Measurements from ENCODE around the gene GPR21.

Gene GPR21, protein sequence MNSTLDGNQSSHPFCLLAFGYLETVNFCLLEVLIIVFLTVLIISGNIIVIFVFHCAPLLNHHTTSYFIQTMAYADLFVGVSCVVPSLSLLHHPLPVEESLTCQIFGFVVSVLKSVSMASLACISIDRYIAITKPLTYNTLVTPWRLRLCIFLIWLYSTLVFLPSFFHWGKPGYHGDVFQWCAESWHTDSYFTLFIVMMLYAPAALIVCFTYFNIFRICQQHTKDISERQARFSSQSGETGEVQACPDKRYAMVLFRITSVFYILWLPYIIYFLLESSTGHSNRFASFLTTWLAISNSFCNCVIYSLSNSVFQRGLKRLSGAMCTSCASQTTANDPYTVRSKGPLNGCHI

GRCh38 chr9:123033352-123033751, at the start of gene GPR21:
TSS of gene GPR21 (plus strand) at chr9:123033667. CDS start at chr9:123034567, 900 bp downstream.
- POLR2A ChIA-PET = no interaction called here
- CTCF ChIA-PET = no interaction called here
- no peak for DNase-seq (ENCODE audit: extremely low spot score)
- TF ChIP-seq, protein P1, sequence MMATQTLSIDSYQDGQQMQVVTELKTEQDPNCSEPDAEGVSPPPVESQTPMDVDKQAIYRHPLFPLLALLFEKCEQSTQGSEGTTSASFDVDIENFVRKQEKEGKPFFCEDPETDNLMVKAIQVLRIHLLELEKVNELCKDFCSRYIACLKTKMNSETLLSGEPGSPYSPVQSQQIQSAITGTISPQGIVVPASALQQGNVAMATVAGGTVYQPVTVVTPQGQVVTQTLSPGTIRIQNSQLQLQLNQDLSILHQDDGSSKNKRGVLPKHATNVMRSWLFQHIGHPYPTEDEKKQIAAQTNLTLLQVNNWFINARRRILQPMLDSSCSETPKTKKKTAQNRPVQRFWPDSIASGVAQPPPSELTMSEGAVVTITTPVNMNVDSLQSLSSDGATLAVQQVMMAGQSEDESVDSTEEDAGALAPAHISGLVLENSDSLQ (IDR thresholded peaks at IDR 0.05) = no peak
- TF ChIP-seq SUZ12 (IDR thresholded peaks at IDR 0.05) (no peak), FOXA1 (IDR thresholded peaks at IDR 0.05) (no peak), ARNT (IDR thresholded peaks at IDR 0.05) (no peak), TARDBP (IDR thresholded peaks at IDR 0.05) (no peak), BHLHE40 (IDR thresholded peaks at IDR 0.05; ENCODE audit: borderline replicate concordance) (no peak), FOXK2 (IDR thresholded peaks at IDR 0.05) (no peak), ZNF384 (IDR thresholded peaks at IDR 0.05) (no peak), LEF1 (IDR thresholded peaks at IDR 0.05; ENCODE audit: borderline replicate concordance) (no peak), SP1 (IDR thresholded peaks at IDR 0.05) (no peak), L3MBTL2 (conservative IDR thresholded peaks at IDR 0.05) (no peak), NFRKB (IDR thresholded peaks at IDR 0.05) (no peak), FOXM1 (IDR thresholded peaks at IDR 0.05; ENCODE audit: borderline replicate concordance) (no peak), ELF4 (IDR thresholded peaks at IDR 0.05) (no peak), HDGF (IDR thresholded peaks at IDR 0.05; ENCODE audit: borderline replicate concordance) (no peak)

DNA sequence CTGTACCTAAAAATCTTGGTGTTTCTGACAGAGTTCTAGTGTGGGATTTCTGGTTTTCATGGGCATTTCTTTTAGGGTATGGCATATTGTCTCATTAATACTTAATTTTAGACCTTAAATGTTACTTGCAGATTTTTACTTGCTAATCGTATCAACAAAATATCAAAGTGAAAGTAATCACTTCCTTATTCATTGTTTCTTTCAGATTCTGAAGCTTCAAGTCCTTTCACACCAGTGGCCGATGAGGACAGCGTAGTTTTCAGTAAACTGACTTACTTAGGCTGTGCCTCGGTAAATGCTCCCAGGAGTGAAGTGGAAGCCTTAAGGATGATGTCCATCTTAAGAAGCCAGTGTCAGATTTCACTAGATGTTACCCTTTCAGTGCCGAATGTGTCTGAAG, 47.5 kb upstream of the GPR21 start:
- no peak for TF ChIP-seq BHLHE40 (IDR thresholded peaks at IDR 0.05; ENCODE audit: borderline replicate concordance)
- TF ChIP-seq TARDBP (IDR thresholded peaks at IDR 0.05) = no peak
- no peak for TF ChIP-seq LEF1 (IDR thresholded peaks at IDR 0.05; ENCODE audit: borderline replicate concordance)
- no peak for TF ChIP-seq SP1 (IDR thresholded peaks at IDR 0.05)
- no peak for TF ChIP-seq ELF4 (IDR thresholded peaks at IDR 0.05)
- TF ChIP-seq NFRKB (IDR thresholded peaks at IDR 0.05) = no peak
- TF ChIP-seq FOXM1 (IDR thresholded peaks at IDR 0.05; ENCODE audit: borderline replicate concordance) = no peak
- no peak for TF ChIP-seq CTBP1 (IDR thresholded peaks at IDR 0.05; ENCODE audit: borderline replicate concordance)
- no peak for TF ChIP-seq FOXK2 (IDR thresholded peaks at IDR 0.05)
- no peak for TF ChIP-seq L3MBTL2 (conservative IDR thresholded peaks at IDR 0.05)
- TF ChIP-seq SUZ12 (IDR thresholded peaks at IDR 0.05) = no peak
- TF ChIP-seq ZNF384 (IDR thresholded peaks at IDR 0.05) = no peak
- no peak for TF ChIP-seq FOXA1 (IDR thresholded peaks at IDR 0.05)
- no peak for TF ChIP-seq ARNT (IDR thresholded peaks at IDR 0.05)
- TF ChIP-seq, protein P1 (IDR thresholded peaks at IDR 0.05) = no peak
- TF ChIP-seq HDGF (IDR thresholded peaks at IDR 0.05; ENCODE audit: borderline replicate concordance) = no peak
- DNase-seq (ENCODE audit: extremely low spot score) = no peak
- POLR2A ChIA-PET = no interaction called here
- CTCF ChIA-PET = no interaction called here

GRCh38 chr9:122988141-122988540, 45.3 kb upstream of the GPR21 start:
- no peak for TF ChIP-seq FOXA1 (IDR thresholded peaks at IDR 0.05)
- TF ChIP-seq HDGF (IDR thresholded peaks at IDR 0.05; ENCODE audit: borderline replicate concordance) = no peak
- no peak for TF ChIP-seq L3MBTL2 (conservative IDR thresholded peaks at IDR 0.05)
- no peak for TF ChIP-seq NFRKB (IDR thresholded peaks at IDR 0.05)
- TF ChIP-seq SUZ12 (IDR thresholded peaks at IDR 0.05) = no peak
- TF ChIP-seq FOXK2 (IDR thresholded peaks at IDR 0.05) = no peak
- TF ChIP-seq BHLHE40 (IDR thresholded peaks at IDR 0.05; ENCODE audit: borderline replicate concordance) = no peak
- TF ChIP-seq TARDBP (IDR thresholded peaks at IDR 0.05) = no peak
- no peak for TF ChIP-seq ELF4 (IDR thresholded peaks at IDR 0.05)
- TF ChIP-seq, protein P1 (IDR thresholded peaks at IDR 0.05) = no peak
- no peak for TF ChIP-seq ARNT (IDR thresholded peaks at IDR 0.05)
- TF ChIP-seq ZNF384 (IDR thresholded peaks at IDR 0.05) = no peak
- TF ChIP-seq SP1 (IDR thresholded peaks at IDR 0.05) = no peak
- no peak for TF ChIP-seq CTBP1 (IDR thresholded peaks at IDR 0.05; ENCODE audit: borderline replicate concordance)
- no peak for TF ChIP-seq LEF1 (IDR thresholded peaks at IDR 0.05; ENCODE audit: borderline replicate concordance)
- TF ChIP-seq FOXM1 (IDR thresholded peaks at IDR 0.05; ENCODE audit: borderline replicate concordance) = no peak
- ChIA-PET CTCF (no interaction called here), POLR2A (no interaction called here)
- DNase-seq (ENCODE audit: extremely low spot score) = no peak

DNA sequence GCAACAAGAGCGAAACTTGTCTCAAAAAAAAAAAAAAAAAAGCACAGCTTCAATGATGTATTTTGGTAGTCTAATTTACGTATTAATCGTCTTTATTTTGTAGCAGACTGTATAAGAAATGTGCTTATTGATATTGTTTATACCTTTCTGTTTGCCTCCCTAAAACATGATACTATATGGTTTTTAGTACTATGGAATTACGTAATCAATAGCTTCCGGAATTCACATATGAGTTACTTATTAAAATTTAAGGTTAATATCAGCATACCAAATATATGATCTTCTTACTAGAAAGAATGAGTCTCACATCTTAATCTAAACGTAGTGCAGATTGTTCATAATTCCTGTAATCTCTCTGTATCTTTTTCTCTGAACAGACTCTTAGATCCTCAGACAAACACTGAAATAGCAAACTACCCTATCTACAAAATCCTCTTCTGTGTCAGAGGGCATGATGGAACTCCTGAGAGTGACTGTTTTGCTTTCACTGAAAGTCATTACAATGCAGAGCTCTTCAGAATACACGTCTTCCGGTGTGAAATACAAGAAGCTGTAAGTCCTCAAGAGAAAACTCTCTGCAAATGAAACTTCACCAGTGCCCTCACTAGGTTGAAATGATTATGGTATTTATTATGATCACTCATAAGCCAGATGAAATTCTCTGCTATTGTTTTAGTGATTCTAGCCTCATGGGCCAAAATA, 44.4 kb upstream of the GPR21 start:
- TF ChIP-seq SUZ12 (IDR thresholded peaks at IDR 0.05) (no peak), L3MBTL2 (conservative IDR thresholded peaks at IDR 0.05) (no peak), ELF4 (IDR thresholded peaks at IDR 0.05) (no peak), CTBP1 (IDR thresholded peaks at IDR 0.05; ENCODE audit: borderline replicate concordance) (no peak), TARDBP (IDR thresholded peaks at IDR 0.05) (no peak), LEF1 (IDR thresholded peaks at IDR 0.05; ENCODE audit: borderline replicate concordance) (no peak), FOXK2 (IDR thresholded peaks at IDR 0.05) (no peak), SP1 (IDR thresholded peaks at IDR 0.05) (no peak), HDGF (IDR thresholded peaks at IDR 0.05; ENCODE audit: borderline replicate concordance) (no peak), FOXM1 (IDR thresholded peaks at IDR 0.05; ENCODE audit: borderline replicate concordance) (no peak), BHLHE40 (IDR thresholded peaks at IDR 0.05; ENCODE audit: borderline replicate concordance) (no peak), ZNF384 (IDR thresholded peaks at IDR 0.05) (no peak), ARNT (IDR thresholded peaks at IDR 0.05) (no peak), FOXA1 (IDR thresholded peaks at IDR 0.05) (no peak), NFRKB (IDR thresholded peaks at IDR 0.05) (no peak)
- TF ChIP-seq, protein P1 (IDR thresholded peaks at IDR 0.05) = no peak
- DNase-seq (ENCODE audit: extremely low spot score) = no peak
- CTCF ChIA-PET = no interaction called here
- POLR2A ChIA-PET = interaction anchor here (0.9 kb wide), 1 partner anchor 58 kb away, joined by 4 read pairs; the partner anchor contains the start of gene ZBTB26

Measured in HEK293T (cell line).